RPMI7951 (cell line): Measurements from ENCODE around the gene ZNF697. TPM values are rescaled to one million over a fixed set of nuclear protein-coding genes. Genes with fewer than 3 reads are reported as not detected.
"Not testable (repeated sequence)": the region's sequence is repeated elsewhere in the genome, so short reads cannot be mapped to it uniquely, and the experiment has no call there.

ENCODE experiments used
- DNase-seq: peaks from one replicate; pipeline ENCODE4 v3.0.0-alpha.2; 2012; ENCODE audit warnings: low read depth
- total RNA-seq: library from RNA; depleted of rRNA; stranded (reverse); fragments of >200 nt; shearing (Covaris generic); gene quantifications from 2 replicates; pipeline ENCODE4 v1.2.3, GENCODE V29; 2014

ZNF697 gene
- total RNA-seq, 1 experiment from 2014 or later = 6.7 TPM

DNA sequence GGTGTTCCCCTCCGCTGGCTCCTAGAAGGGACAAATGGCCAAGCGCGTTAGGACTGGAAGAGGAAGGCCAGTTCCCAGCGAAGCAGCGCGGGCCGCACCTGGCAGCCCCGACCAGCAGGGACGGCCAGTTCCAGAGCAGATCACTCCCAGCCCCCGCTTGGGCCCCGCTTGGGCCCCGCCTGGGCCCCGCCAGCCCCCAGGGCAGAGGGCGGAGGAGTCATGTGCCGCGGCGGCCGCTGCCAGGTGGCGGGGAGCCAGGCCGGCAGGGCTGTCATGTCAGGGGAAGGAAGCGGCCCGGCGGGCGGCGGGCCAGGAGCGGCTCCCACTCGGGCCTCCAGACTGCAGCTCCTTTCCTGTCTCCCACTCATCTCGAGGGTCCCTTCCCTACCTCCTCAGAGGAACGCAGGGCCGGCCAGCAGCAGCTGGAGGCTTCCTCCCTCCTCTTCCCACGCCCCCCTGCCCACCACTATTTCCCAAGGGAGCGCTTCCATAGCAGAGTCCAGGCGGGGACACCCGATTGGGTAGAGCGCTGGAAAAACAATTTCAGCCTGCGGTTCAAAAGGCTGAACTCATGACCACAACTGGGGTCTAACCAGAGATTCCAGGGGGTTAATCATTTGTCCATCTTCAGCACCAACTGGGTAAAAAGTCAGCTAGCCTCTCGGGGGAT is 16.5 kb downstream of the ZNF697 start:
- peak; percentile 93 for DNase-seq

DNA sequence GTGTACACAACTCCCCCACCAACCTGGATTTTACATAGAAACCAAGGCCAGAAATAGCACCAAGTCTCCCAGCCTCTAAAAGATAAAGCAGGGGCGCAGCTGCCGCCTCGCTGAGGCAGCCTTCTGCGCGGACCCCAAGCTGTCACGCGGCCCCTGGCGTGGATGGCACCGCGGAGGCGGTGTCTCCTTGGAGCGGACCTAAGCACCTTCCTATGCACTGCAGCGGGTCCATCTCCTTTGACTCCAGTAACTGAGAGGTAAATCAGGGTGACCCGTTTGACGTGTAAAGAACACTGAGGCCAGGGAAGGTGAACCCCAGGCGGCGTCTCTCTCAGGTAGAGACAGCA is 17.0 kb downstream of the ZNF697 start:
- no peak for DNase-seq

DNA sequence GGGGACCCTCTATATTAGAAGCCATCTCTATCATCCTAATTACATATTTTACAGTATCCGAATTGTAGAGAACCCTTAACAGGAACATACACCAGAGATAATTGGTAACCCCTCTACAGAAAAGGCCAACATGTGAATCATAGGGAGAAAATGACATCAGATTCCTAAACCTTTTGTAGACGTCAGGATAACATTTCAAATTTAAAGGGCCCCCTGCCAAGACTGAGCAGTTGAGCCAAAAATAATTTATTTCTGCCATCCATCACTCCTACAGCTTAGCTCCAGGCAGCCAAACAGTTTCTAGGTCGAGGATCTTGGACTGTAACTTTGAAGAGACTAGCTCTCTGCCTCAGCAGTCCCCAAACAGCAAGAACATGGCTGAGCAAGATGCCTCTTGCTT is 21.2 kb downstream of the ZNF697 start:
- DNase-seq = no peak

DNA sequence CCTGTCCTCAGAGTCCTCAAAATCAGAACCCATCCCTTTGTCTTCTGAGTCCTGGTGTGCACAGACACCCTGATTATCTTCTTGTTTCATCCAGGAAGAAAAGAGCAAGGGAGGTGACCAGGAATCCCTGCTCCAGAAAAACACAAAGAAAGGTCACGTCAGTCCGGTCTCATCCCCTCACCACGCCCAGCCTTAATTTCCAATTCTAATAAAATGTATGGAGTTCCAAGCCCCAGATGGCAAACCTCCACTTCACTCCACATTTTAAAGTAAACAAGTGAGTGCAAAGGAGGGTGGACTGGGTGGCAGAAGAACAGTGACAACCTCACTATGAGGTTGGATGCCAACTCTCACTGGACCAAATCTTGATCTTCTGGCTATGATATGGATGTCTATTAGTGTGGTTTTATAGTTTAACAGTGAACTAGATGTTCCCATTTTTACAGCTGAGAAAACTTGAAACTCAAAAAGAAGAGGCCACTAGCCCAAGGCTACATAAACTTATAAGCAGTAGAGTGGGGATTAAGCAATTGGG is 22.0 kb downstream of the ZNF697 start:
- DNase-seq = no peak

DNA sequence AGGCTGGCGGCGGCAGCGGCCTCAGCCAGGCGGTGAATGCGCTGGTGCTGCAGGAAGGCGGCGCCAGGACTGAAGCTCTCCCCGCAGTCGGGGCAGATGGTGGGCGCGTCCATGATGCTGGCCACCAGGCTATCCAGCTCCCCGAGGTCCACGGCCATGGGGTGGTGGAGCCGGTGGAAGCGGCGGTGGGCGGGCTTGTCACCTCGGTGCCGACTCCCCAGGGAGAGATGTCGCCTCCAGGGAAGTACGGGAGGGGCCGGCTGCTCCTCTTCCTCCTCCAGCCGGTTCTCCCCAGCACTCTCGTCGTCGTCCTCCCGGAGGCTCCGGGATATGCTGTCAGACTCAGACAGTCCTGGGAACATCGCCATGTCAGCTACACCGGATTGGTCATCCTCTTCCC is 24.4 kb downstream of the ZNF697 start:
- no peak for DNase-seq

DNA sequence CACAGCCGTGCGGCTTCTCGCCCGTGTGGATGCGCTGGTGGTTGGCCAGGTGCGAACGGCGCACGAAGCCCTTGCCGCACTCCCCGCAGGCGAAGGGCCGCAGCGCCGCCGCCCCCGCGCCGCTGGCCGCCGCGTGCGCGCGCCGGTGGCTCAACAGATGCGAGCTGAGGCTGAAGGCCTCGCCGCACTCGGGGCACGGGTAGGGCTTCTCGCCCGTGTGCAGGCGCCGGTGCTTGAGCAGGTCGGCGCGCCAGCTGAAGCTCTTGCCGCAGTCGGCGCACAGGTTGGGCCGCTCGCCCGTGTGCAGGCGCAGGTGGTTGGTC is 24.9 kb downstream of the ZNF697 start:
- no peak for DNase-seq

DNA sequence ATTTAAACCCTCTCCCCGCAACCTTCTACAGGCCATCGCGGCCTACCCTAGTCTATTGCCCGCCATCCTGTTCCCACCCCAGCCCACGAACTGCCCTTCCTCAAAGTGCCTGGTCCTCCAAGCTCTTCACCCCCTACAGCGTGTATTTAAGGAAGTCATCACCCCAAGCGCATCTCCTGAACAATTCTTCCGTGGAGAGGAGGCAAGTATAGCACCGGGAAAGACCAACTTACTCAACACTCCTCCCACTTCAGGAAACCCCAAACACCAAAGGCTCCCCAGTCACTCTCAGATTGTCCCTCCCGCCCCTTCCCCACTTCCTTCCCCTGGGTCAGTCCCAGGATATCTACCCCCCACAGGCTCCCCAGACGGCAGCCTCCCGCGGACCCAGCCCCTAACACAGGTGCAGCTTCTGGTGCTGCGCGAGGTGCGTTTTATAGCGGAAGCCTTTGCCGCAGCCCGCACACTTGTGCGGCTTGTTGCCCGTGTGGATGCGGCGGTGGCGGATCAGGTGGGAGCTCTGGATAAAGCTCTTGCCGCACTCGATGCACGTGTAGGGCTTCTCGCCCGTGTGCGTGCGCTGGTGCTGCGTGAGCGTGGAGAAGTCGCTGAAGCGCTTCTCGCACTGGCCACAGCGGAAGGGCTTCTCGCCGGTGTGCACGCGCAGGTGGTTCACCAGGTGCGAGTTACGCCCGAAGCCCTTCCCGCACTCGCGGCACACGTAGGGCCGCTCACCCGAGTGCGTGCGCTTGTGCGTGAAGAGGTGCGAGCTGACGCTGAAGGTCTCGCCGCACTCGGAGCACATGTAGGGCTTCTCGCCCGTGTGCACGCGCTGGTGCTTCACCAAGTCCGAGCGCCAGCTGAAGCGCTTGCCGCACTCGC is 25.5 kb downstream of the ZNF697 start:
- no peak for DNase-seq

DNA sequence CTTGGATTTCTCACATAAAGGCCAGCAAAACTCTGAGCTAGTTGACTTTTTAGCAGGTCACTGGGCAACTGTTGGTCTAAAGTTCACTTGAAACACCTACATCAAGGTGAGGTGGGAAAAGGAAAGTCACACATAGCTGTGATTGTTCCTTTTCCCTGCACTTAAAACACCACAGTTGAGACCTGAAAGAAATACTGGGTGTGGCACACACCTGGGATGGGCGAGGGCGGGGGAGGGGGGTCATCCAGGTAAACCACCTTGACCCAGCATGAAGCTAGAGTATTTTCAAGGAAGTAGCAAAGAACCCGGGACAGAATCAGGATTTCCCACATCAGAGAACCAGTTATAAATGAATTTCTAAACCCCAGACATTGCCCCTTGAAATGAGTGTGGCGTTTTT is 26.4 kb downstream of the ZNF697 start:
- DNase-seq = no peak

DNA sequence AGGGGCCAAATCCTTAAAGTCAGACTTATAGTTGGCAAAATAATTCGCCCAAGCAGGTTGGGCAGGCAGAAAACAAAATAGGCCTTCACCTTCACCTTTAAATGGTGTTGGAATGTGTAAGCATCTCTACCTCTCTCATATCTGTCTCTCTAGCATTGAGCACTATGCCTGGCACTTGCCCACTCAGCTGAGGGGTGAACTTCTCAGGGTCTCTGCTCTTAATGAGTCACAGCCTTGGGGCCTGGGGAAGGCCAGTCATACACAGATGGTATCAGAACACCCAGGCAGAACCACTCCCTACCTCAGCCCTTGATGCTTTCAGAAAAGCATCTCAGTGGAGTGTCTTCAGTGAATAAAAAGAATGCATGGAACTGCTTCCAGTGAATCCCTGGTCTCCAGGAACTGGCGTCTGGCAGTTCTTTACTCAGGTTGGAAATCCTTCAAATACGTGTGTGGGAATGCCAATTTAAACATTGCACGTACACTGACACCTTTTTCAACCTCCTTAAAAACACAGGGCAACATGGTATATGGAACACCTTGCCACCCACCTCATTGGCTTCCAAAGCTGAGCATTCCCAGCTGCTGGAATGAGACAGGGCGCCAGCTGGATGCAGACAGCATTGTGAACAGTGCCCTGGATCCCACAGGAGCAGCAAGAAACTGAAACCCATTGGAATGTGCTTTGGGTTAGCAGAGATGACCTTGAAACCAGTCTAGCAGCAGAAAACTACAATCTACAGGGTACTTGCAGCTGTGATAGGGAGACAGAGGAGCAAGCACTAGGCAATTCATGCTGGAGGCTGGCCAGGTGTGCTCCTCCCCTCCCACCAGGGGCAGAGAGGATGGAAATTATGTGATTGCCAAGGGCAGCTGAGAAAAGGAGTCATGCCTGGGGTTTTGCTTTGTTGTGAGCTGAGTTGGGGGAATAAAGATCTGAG is 30.0 kb downstream of the ZNF697 start:
- no peak for DNase-seq

DNA sequence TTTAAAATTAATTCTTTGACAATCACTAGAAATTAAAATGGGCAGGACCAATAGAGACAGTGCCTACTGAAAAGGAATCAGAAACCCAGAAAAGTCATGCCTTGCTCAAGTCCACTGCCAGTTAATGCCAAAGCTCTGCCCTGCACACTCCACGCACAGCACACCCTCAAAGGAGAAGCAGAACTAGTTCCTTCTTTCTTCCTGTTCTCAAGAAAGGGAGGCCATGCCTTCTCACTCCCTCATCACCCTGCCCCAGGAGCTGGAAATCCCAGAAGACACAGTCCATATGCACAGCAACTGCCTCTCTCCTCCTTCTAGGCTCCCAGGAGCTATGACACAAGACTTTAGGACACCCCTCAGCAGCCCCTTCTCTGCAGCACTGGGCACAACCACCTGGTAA is 31.3 kb downstream of the ZNF697 start:
- DNase-seq = not testable (repeated sequence)

DNA sequence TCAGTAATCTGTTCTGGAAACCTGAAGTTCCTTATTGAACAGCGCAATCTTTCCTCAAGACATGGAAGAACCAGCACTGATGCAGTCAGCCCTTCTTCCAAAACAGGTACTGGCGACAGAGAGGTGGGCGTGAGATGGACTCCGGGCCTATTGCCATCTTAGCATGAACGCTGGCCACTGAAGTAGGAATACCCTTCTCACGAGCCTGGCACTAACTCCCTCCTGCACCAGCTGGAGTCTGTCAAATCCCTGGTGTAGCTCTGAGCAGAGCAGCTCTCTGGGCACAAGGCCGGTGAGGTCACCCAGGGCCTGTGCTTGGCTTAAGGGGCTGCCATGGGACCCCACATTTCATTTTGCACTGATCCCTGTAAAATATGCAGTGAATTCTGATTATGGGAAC is 33.0 kb downstream of the ZNF697 start:
- DNase-seq = not testable (repeated sequence)

DNA sequence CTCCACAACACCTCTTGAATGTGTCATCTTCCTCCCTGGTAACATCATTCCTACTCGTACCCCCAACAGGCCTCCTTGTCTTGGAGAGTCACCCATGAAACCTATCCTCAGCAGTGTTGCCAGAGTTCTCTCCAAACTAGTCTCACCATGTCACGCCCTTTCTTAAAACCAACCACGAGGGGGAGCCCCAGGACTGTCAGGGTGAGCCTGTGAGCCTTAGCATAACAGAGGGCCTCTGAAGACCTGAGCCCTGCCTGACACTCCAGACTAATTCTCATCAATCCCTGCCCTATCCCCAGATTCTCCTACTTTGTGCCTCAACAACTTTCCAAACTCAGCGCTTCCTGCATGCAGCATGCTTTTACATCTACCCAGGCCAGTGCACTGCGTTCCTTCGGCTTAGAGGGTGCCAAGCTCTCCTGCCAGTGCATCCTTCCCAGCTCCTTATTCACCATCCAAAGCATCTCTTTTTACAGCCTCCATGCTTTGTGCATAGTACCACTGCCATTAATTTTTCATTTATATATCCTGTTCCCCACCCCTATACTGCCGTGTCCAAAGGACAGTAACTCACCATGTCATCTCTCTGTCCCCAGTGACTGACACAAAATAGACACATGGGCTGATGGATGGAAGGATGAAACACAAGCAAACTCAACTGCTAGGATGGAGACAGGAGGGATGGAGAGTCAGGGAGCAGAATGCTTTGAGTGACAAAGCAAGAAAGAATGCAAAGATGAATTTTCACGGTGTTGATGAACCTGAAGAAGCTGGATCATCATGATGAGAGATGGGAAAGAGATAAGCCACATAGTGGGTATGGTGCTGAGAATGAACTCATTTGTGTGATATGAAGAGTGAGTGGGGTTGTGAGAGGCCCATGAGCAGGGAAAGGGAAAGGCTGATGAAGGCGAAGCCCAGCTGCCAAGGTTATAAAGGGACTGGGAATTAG is 34.0 kb downstream of the ZNF697 start:
- DNase-seq = peak; percentile 77

DNA sequence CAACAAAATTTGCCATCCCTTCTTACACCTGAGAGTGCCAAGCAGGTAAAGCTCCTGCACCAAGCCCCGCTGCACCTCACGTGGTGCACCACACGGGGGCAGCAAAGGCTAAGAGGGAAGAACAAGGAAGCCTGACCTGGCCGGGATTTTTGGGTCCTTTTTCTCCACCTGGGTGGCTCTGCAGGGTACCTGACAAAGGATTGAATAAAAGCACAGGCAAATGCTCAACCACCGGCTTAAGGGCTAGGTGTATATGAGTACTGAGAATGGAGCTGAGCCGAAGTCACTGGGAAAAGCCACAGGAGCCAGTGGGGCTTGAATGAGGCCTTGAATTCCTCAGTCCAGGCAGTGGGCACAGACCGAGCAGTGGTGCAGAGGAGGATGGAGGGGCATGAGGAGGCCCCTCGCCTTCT is 36.4 kb downstream of the ZNF697 start:
- no peak for DNase-seq

DNA sequence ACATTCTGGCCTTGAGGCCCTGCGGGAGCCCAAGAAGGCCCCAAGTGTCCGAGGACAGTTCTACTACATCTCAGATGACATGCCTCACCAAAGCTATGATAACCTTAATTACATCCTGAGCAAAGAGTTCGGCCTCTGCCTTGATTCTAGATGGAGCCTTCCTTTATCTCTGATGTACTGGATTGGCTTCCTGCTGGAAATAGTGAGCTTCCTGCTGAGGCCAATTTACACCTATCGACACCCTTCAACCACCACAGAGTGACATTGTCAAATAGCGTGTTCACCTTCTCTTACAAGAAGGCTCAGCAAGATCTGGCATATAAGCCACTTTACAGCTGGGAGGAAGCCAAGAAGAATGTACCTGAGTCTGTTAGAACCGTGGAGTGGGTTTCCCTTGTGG is 39.2 kb downstream of the ZNF697 start:
- DNase-seq = not testable (repeated sequence)

DNA sequence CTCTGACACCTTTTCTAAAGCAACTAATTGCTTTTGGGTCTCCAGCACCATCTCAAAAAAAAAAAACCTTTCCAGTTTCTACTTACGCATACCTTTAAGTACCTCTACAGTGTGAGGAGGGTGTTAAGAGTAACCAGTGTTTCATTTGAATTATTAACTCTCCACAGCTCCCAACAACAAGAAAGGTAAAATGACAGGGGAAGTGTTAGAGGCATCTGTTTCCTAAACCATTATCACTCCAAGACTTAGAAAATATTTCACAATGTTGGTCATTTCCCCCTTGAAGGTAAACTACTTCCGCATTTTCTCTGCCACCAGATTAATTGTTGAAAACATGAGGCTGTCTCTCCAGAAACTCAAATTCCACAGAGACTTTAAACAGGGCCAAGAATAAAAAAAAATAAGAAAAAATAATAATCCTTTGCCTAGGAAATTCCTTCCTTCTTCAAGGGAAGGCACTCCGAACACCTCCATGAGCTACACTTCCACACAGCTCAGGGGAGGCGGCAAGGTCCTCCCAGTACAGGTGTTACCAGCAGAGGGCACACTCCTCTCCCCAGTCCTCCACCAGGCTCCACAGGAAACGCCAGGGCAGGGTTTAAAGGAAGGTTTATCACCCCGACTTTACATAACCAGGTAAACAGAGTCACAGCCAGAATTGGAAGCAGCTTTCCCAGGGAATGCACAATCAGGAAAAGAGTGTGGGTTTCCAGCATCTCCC is 40.8 kb downstream of the ZNF697 start:
- not testable (repeated sequence) for DNase-seq

DNA sequence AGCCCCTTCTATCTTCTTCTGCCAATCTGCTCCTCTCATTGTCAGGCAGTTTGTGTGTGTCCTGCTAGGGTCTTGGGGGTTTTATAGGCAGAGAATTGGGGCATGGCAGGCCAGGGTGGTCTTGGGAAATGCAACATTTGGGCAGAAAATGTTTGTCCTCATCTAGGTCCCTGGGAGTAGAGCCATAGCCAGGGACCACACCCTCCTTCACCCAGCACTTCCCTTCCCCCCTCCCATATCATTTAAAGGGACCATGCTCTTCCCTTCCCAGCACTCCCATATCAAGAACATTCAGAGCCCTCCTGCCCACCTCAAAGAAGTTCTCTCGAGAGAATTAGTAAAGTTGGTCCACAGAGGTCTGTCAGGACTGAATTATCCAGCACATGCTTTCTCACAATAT is 41.7 kb downstream of the ZNF697 start:
- DNase-seq = no peak

DNA sequence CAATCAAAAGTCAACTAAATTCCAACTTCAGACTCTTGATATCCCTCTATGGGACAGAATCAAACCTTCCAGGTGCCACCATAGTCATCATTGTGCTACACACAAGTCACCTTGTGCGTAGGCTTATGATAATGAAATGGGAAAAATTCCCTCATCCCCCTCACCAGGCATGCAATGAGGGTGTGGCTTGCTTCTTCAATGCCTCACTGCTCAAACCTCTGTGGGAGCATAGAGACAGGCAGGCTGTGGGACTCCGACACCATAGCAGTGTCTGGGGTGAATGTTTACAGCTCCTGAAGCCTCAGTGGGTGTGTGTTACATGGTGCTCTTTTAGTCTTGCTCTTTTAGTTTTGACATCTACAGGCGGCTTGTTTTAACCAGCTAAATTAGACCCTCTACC is 42.4 kb downstream of the ZNF697 start:
- DNase-seq = no peak

DNA sequence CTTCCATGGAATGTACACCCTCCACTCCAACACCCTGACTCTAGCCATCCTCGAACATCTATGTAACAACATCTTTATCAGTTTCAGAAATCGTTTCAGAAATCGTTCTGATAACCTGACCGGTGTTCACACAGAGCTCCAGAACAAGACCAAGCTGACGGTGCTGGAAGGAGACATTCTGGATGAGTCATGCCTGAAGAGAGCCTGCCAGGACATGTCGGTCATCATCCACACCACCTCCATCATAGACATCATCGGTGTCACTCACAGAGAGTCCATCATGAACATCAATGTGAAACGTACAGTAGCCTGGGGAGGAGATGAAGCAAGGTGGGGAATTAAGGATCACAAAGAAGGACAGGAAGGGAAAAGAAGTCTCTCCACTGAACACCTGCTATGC is 43.0 kb downstream of the ZNF697 start:
- DNase-seq = peak; percentile 13

DNA sequence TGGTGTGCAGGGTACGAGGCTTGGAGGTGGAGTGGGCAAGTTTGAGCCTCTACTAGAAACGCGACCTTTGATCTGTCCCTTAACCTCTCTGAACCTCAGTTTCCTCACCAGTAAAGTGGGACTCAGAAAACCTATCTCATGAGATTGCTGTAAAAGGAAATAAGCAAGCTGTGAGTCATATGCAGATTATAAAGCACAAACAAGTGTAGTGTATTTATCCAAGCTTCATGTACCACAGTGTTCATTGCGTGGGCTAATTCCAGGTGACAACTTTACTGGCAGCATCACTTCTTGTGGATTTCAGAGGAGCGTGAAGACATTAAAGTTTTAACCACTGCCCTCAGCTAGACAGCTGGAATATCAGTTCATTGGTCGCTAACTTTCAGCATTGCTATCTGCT is 44.4 kb downstream of the ZNF697 start:
- DNase-seq = peak; percentile 11

DNA sequence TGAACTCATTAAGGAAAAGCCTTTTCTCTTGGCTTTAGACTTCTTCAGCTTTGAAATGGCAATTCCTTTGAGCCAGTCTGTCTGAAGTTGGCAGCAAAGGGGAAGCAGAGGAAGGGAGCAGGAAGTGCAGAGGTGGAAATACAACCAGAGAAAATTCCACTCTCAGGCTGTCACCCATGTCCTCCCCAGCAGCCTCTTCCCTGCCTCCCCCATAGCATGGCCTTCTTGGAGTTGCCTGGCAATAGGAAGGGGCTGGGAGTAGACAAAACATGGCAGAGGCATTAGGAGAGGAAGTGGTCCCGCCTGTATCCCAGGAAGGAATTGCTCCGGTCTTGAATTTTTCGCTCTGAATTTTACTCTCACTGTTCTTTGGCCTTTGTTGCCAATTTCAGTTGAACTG is 44.8 kb downstream of the ZNF697 start:
- not testable (repeated sequence) for DNase-seq
